HFFc6 (cell line): ENCODE results near the gene TTF2. TPM values are rescaled to one million over a fixed set of nuclear protein-coding genes. Genes with fewer than 3 reads are reported as not detected.

Experiments
- DNase-seq: peaks from one replicate; pipeline ENCODE4 v3.0.0-alpha.2; 2018
- H3K27ac Mint-ChIP-seq: 2 replicates; pipeline ENCODE4 v1.8.0; 2020; ENCODE audit warnings: mild to moderate bottlenecking, mixed read lengths
- H3K27me3 Mint-ChIP-seq: 2 replicates; pipeline ENCODE4 v1.8.0; 2021; ENCODE audit warnings: mild to moderate bottlenecking, moderate library complexity, mixed read lengths; ENCODE audit not compliant: insufficient read depth
- H3K36me3 Mint-ChIP-seq: 2 replicates; pipeline ENCODE4 v1.8.0; 2021; ENCODE audit warnings: low read depth, mixed read lengths
- H3K4me1 Mint-ChIP-seq: 2 replicates; pipeline ENCODE4 v1.8.0; 2020; ENCODE audit warnings: low read depth, mixed read lengths
- H3K4me3 Mint-ChIP-seq: 2 replicates; pipeline ENCODE4 v1.8.0; 2020; ENCODE audit warnings: mild to moderate bottlenecking, moderate library complexity, mixed read lengths
- H3K9me3 Mint-ChIP-seq: 2 replicates; pipeline ENCODE4 v1.8.0; 2020; ENCODE audit warnings: mild to moderate bottlenecking, mixed read lengths
- CTCF ChIP-seq: fragments of 200-600 bp; sonication (generic); IDR thresholded peaks from 2 replicates; pipeline ENCODE4 v1.5.0; 2021; ENCODE audit warnings: antibody characterized with exemption, mild to moderate bottlenecking
- total RNA-seq, 6 experiments: library from RNA; stranded (reverse); fragmentation: NEBNext Ultra II Directional; extraction: Animal tissue kit (Norgen Biotek cat#: 25700); gene quantifications; 2 replicates in 1 of 6; 3 replicates in 5 of 6; pipeline ENCODE4 v1.2.3, GENCODE V29; 2021

Gene TTF2
- total RNA-seq, 6 experiments from 2014 or later, result 18.7 to 28.6 (median 24.2) TPM

DNA sequence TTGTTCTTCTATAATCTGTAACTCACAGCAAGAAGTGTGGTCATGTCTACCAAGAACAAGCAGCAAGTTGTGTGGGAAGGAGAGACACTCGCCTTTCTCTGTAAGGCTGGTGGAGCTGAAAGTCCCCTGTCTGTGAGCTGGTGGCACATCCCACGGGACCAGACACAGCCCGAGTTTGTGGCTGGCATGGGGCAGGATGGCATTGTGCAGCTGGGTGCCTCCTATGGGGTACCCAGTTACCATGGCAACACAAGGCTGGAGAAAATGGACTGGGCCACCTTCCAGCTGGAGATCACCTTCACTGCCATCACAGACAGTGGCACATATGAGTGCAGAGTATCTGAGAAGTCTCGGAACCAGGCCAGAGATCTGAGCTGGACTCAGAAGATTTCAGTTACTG lies 43.1 kb upstream of the TTF2 start:
- H3K27ac Mint-ChIP-seq, result no peak overlapping the region
- H3K36me3 Mint-ChIP-seq, result no peaks in the 10 kb centered on the region
- TF ChIP-seq CTCF, result no peak
- peaks cover 11% of the 10 kb centered on the region for H3K27me3 Mint-ChIP-seq
- H3K9me3 Mint-ChIP-seq, result no peaks in the 10 kb centered on the region
- H3K4me1 Mint-ChIP-seq, result no peaks in the 10 kb centered on the region
- H3K4me3 Mint-ChIP-seq, result no peak overlapping the region
- DNase-seq, result no peak

DNA sequence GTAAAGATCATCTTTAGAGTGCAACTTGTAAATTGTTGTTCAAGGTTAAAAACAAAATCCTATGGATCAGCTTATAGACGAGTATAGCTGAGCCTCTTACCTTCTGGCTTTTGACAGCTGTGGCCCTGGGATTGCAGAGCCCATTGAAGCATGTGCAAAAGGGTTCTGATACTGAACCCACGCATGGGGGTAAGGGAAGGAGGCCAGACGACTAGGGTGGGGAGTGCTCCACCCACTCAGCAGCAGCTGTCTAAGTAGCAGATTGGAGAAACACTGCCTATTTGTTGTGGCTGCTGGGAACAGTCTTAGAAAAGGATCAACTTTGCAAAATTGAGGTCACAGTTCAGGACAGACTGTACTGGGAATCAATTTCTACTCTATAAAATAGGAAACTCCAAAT lies 42.5 kb upstream of the TTF2 start:
- H3K27ac Mint-ChIP-seq, result no peak overlapping the region
- no peak for TF ChIP-seq CTCF
- H3K4me3 Mint-ChIP-seq, result no peak overlapping the region
- H3K27me3 Mint-ChIP-seq, result peaks cover 11% of the 10 kb centered on the region
- H3K9me3 Mint-ChIP-seq, result no peaks in the 10 kb centered on the region
- DNase-seq, result no peak
- H3K4me1 Mint-ChIP-seq, result no peaks in the 10 kb centered on the region
- H3K36me3 Mint-ChIP-seq, result no peaks in the 10 kb centered on the region

- no peak for DNase-seq
- peaks cover 9% of the 10 kb centered on the region for H3K27me3 Mint-ChIP-seq
- no peak for TF ChIP-seq CTCF
- no peak overlapping the region for H3K27ac Mint-ChIP-seq
- no peak overlapping the region for H3K4me3 Mint-ChIP-seq
- no peaks in the 10 kb centered on the region for H3K9me3 Mint-ChIP-seq
- no peaks in the 10 kb centered on the region for H3K4me1 Mint-ChIP-seq
- H3K36me3 Mint-ChIP-seq, result no peaks in the 10 kb centered on the region
Measured at GRCh38 chr1:117020526-117021156, 39.5 kb upstream of the TTF2 start.

DNA sequence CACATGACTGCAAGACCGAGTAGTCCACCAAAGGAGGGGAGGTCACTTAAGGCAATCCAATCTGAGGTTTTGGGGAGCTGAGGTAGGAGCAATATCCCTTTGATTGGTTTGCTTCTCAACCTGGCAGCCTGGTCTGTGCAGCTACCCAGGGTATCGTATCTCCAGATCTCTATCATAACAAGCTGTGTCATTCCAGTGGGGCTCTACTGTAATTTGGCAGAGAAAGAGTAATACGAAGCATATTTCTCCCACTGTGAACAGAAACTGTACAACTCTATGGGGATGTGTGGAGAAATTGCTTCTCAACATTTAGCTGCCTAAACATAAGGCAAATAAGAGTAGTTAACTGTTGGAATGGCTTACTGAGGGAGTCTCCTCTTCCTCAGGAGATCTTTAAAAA lies 38.0 kb upstream of the TTF2 start:
- Mint-ChIP-seq H3K27ac (no peak overlapping the region), H3K4me1 (no peaks in the 10 kb centered on the region), H3K36me3 (no peaks in the 10 kb centered on the region), H3K9me3 (no peaks in the 10 kb centered on the region), H3K4me3 (no peak overlapping the region), H3K27me3 (peaks cover 13% of the 10 kb centered on the region)
- TF ChIP-seq CTCF, result no peak
- DNase-seq, result no peak

GRCh38 chr1:117025568-117025967 lies 34.6 kb upstream of the TTF2 start:
- Mint-ChIP-seq H3K4me1 (no peaks in the 10 kb centered on the region), H3K9me3 (no peaks in the 10 kb centered on the region), H3K4me3 (no peak overlapping the region), H3K36me3 (no peaks in the 10 kb centered on the region), H3K27me3 (peaks cover 5% of the 10 kb centered on the region; the same call in 1 of the 2 replicates), H3K27ac (no peak overlapping the region)
- TF ChIP-seq CTCF, result no peak
- DNase-seq, result no peak
